Activated CD8-positive, alpha-beta memory T cell treated with anti-CD3 and anti-CD28 coated beads, Interleukin-2, amount 50 U/mL, for 1 hour (primary cell): ENCODE results near the gene DBNL.

Experiments
- DNase-seq: peaks from one replicate; pipeline ENCODE4 v3.0.0-alpha.2; 2020; ENCODE audit errors: extremely low read depth

The DBNL gene

DNA sequence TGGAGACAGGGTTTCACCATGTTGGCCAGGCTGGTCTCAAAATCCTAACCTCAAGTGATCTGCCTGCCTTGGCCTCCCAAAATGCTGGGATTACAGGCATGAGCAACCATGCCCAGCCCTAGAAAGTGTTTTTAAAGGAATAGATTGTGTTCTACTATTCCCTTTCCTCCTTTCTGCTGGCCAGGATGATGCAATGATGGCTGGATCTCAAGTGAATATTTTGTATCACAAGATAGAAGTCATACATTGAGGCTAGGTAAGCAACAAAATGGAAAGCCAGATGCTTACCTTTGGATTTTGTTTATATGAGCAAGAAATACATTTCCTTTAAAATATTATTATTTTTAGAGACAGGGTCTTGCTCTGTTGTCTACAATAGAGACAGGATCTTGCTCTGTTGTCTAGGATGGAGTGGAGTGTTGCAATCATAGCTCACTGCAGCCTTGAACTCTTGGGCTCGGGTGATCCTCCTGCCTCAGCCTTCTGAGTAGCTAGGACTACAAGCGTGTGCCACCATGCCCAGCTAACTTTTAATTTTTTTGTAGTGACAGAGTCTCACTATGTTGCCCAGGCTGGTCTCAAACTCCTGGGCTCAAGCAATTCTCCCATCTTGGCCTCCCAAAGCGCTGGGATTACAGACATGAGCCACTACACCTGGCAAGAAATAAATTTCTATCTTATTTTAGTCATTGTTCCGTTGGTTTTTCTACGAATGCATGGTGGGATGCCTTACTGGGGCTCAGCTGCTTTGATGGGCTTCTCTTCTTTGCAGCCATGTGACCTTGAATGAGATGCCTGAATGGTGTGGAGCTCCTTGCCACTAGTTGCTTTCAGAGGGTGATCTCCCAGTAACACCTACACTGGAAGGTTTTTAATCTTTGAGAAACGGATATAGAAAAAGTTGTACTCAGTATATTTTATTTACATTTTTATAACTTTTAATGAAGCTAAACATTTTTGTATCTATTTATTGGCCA, 53.9 kb downstream of the DBNL start:
- no peak for DNase-seq

GRCh38 chr7:44099669-44100068, 55.2 kb downstream of the DBNL start:
- DNase-seq, result no peak

GRCh38 chr7:44100458-44101302, 56.2 kb downstream of the DBNL start:
- DNase-seq, result no peak

DNA sequence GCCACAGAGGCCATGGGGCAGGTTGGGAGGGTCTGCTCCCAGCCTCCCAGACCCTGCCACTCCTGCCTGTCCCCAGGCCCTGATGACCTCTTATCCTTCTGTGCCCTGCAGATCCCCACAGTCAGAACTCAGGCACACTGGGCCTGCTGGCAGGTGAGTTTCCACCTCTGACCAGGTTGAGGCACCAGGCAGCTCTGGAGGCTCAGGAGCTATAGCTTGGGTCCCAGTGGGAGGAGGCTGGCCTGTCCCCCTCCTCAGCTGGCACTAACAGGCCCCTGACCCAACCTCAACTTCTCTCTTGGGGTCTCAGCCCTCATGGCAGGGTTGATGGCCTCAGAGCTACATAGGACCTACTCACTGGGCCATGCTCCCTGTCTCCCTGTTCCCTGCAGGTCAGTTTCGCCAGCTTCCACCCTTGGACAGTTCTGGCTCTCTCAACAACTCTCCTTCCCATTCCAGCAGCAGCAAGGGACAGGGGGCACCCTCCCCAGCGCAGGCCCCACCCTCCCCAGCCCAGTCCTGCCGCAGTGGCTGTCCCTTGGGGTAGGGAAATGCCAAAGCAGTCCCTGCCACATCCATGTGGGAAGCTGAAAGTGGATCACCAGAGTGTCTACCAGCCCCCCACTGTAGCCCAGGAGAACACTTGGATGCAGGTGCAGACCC, 56.9 kb downstream of the DBNL start:
- DNase-seq, result no peak

DNA sequence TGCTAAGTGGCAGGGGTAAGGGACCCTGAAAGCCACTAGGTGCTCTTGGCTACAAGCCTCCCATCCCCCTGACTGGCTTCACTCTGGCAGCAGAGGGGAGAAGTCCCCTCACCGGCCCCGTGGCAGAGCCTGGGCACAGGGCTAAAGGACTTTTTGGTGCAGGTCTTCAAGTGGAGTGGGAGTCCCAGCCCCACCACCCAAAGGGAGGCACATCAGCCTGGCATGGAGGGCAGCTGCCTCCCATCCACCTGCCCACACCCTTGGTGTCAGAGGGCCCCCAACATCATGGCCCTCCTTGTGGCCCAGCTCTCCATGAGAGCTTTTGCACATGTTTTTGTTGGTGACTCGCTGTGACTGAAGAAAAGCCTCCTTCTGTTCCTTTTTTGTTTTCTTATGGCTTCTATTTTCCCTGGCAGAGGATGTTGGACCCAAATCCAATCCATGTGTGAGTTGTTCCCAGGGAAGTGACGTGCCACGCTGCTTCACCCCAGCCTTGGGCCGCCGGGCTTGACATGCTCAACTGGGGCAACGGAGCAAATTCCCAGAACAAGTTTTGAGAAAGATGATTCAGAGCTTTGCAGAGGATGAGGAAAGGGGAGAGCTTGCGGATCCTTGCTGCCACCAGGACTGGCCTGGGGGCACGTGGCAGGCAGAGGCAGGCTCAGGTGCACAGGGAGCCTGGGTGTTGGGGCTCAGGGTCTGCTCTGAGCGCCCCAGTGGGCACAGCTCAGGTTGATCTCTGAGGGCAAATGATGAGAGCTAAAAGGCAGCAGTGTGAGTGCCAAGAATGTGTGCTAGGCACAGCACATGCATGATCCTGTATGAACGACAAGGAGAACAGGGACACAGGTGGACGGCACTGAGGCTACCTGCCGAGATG, 57.7 kb downstream of the DBNL start:
- DNase-seq, result no peak

- DNase-seq, result no peak
These were observed 58.5 kb downstream of the DBNL start for GRCh38 chr7:44102846-44103565.

DNA sequence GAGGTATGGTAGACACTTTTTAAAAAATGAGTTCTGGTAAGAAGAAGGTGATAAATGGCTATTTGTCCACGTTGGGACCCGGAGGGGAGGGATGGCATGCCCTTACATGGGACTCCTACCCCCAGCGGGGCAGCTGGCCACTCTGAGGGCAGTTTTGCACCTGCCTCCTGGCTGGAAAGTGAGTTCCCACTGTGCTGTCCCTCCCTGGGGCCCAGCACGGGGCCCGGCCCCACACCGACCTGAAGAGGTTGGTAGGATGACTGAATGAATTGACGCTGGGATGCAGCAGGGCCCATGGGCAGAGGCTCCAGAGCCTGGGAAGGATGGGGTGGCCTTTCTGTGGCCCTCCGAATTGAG, 59.0 kb downstream of the DBNL start:
- no peak for DNase-seq

DNA sequence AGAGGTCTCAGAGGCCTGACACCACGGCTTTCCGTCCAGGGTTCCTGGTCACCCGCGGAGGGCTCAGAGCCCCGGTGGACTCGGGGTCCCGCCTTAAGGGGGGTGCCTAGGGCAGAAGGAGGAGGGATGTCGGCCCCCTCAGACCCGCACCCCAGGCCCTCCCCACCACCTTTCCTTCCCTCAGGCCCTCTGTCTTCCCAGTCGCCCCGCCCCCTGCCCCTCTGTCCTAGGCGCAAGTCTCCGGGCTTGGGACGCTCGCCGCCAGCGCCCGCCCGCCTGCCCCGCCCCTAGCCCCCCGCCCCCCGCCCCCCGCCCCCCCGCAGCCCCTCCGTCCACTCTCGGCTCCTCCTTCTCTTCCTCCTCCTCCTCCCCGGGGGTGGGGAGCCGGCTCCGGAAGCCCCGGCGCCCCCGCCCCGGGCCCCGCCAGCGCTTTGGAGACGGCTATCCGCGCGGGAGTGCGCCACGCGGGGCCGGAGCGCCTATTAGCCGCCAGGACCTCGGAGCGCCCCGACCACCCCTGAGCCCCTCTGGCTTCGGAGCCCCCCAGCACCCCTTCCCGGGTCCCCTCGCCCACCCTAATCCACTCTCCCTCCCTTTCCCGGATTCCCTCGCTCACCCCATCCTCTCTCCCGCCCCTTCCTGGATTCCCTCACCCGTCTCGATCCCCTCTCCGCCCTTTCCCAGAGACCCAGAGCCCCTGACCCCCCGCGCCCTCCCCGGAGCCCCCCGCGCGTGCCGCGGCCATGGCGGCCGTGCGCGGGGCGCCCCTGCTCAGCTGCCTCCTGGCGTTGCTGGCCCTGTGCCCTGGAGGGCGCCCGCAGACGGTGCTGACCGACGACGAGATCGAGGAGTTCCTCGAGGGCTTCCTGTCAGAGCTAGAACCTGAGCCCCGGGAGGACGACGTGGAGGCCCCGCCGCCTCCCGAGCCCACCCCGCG, 59.7 kb downstream of the DBNL start, which contains the start of gene AEBP1:
Gene AEBP1 (plus strand): TSS at position 423 of the 937 bp plus-strand sequence. CDS start 321 bp downstream, at position 744.
- DNase-seq, result no peak

DNA sequence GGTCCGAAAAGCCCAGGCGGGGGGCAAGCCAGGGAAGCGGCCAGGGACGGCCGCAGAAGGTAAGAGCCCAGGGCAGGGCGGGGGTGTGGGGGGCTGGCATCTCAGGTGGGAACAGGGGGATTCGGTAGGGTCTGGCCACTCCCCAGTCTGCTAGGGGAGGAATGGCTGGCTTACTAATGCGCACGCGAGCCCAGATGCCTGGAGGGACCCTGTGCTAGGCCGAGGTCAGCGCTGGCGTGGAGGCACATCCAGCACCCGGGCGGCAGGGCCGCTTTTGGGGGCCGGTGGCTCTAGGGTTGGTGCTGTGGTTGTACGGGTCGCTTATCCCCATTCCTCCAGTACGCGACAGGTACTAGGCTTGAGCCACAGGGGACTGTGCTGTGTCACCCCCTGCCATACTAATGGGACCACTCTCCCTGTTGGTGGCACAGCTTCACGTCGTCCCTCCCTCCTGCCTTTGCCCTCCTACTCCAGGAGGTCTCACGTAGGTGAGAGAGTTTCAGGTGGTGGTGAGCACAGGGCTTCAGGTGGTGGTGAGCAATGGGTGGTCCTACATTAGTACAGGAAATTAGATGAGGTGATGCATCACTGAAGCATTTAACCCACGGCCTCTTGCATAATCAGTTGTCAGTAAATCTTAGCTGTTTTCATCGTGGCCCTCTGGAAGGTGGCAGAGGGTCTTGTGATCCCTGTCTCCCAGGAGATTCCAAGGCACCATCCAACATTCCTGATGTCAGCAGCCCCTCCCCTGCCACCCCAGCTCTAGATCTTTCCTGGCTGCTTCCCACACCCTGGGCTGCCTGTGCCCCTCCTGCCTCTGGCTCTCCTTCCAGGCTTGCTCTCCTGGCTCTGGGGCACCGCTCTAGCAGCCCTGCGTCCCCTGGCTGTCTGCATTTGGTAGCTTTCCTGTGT, 60.6 kb downstream of the DBNL start:
- no peak for DNase-seq

GRCh38 chr7:44105832-44106231, 61.3 kb downstream of the DBNL start:
- DNase-seq, result no peak

GRCh38 chr7:44106311-44107065, 62.0 kb downstream of the DBNL start:
- DNase-seq, result no peak

DNA sequence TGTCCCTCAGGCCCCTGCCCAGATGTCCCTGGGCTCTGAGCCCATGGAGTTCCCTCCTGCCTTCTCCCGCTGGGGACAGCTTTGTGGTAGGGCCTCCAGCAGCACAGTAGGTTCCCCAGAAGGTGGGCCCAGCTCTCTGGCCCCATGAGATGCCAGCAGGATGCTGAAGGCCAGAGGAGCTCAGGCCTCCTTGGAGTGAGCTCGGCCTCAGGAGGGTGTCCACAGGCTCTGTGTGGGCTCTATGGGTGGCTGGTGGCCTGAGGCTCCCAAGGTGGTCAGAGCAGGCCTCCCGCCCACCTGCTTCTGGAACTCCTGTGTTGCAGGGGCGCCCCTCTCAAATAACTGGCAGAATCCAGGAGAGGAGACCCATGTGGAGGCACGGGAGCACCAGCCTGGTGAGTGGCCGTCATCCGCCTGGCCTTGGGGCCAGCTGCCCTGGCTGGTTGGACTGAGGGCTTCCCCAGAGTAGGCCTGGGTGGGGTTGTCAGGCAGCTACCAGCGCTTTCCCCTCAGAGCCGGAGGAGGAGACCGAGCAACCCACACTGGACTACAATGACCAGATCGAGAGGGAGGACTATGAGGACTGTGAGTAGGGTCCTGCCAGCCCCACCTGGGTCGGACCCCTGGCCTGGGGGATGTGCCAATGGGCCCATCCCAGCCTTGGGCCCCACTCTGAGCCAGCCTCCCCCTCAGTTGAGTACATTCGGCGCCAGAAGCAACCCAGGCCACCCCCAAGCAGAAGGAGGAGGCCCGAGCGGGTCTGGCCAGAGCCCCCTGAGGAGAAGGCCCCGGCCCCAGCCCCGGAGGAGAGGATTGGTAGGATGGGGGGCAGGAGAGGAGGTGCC, 62.8 kb downstream of the DBNL start:
- DNase-seq, result no peak

- DNase-seq, result no peak
These were observed 63.7 kb downstream of the DBNL start for GRCh38 chr7:44107961-44108767.

DNA sequence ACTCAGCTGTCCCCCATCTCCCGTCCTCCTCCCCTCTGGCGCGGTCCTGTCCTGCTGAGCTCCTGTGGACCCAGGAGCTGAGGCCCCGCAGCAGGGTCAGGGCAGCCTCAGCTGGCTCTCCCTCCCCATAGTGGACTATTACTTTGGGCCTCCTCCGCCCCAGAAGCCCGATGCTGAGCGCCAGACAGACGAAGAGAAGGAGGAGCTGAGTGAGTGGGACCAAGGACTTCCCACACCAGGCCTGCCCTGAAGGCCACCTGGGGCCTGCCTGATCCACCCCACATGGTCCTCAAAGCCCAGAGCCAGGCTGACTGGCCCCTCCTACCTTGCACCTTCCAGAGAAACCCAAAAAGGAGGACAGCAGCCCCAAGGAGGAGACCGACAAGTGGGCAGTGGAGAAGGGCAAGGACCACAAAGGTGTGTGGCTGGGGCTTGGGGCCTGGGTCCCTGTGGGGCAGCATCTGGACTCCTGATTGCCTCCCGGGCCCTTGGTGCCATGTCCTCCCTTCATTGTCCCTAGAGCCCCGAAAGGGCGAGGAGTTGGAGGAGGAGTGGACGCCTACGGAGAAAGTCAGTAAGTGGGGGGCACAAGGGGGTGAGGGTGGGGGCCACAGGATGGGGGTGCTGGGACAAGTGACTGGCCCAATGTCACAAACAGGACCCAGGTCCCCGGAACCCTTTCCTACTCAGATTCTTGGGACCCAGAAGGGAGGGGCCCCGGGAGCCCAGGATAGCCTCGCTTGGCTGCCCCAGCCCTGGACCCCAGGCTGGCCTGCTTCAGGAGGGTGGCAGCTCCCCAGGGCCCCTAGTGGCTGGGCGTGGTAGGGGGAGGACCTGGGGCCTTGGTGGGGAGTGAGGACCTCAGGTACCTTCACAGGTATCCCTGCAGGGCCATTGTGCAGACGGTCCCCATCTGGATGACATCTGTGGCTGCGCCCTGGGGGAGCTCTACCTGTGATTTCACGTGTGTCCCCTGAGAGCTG, 64.6 kb downstream of the DBNL start:
- DNase-seq, result no peak
